Kidney (tissue), 14 donors: ENCODE results near the gene RHEB. TPM values are rescaled to one million over a fixed set of nuclear protein-coding genes. Genes with fewer than 3 reads are reported as not detected.
A peak's percentile ranks its signal among the peaks of the same experiment; 100 is the strongest.

Experiments used
- DNase-seq, 5 donors: peaks; one replicate each; pipeline ENCODE4 v3.0.0-alpha.2; 2013 to 2020
- FAIRE-seq: peaks from 2 replicates; lab custom pipeline; 2012; peaks lifted over from hg19 to GRCh38; lab: Jason Lieb, UNC
- H3K27ac ChIP-seq, 2 donors: one replicate each; pipeline ENCODE4 v1.7.0; 2013; ENCODE audit warnings: low read depth in 2 of 2, low read length in 2 of 2, inconsistent platforms in 1 of 2
- H3K27me3 ChIP-seq: one replicate; pipeline ENCODE4 v1.7.1; 2013; ENCODE audit warnings: low read length, inconsistent platforms; ENCODE audit not compliant: control insufficient read depth, insufficient read depth
- H3K36me3 ChIP-seq, 3 donors: one replicate each; pipeline versions ENCODE4 v1.7.0 to v1.7.1; 2013; ENCODE audit warnings: low read length in 3 of 3, control low read depth in 1 of 3, inconsistent platforms in 1 of 3; ENCODE audit not compliant: insufficient read depth in 3 of 3, control insufficient read depth in 2 of 3
- H3K4me1 ChIP-seq, 3 donors: one replicate each; pipeline versions ENCODE4 v1.7.0 to v1.7.1; 2013; ENCODE audit warnings: low read length in 3 of 3, inconsistent platforms in 1 of 3, low read depth in 1 of 3; ENCODE audit not compliant: control insufficient read depth in 2 of 3, insufficient read depth in 2 of 3
- H3K4me3 ChIP-seq, 3 donors: one replicate each; pipeline versions ENCODE4 v1.7.0 to v1.8.1; 2013; ENCODE audit warnings: low read length in 3 of 3, control low read depth in 1 of 3, inconsistent platforms in 1 of 3
- H3K9ac ChIP-seq, 3 donors: one replicate each; pipeline versions ENCODE4 v1.7.0 to v1.7.1; 2013; ENCODE audit warnings: low read length in 3 of 3, control low read depth in 1 of 3, inconsistent platforms in 1 of 3
- H3K9me3 ChIP-seq, 3 donors: one replicate each; pipeline versions ENCODE4 v1.7.0 to v1.7.1; 2013; ENCODE audit warnings: low read length in 3 of 3, control low read depth in 1 of 3, inconsistent platforms in 1 of 3; ENCODE audit not compliant: control insufficient read depth in 2 of 3, insufficient read depth in 1 of 3
- CTCF ChIP-seq: IDR thresholded peaks from 3 replicates; pipeline ENCODE4 v1.5.1; 2012; ENCODE audit warnings: mild to moderate bottlenecking, moderate library complexity, borderline replicate concordance; ENCODE audit not compliant: insufficient read depth; ENCODE audit errors: extremely low read depth
- intact Hi-C: fragments of 100-400 bp; cut with DNase I; formaldehyde crosslinking; loops from one replicate; pipeline ENCODE4 v1.11.1; 2022
- polyA plus RNA-seq: library from polyadenylated mRNA; stranded (reverse); fragments of 350-450 nt; fragmentation: Illumina TruSeq; extraction: RNeasy Lipid Tissue Mini Kit (QIAGEN cat#74804); gene quantifications from one replicate; pipeline ENCODE4 v1.2.3, GENCODE V29; 2014; ENCODE audit warnings: low read depth, low replicate concordance; ENCODE audit not compliant: insufficient read depth
- total RNA-seq: library from RNA; stranded (reverse); fragmentation: NEBNext Ultra II Directional; extraction: Animal tissue kit (Norgen Biotek cat#: 25700); gene quantifications from one replicate; pipeline ENCODE4 v1.2.1, GENCODE V29; 2021
- donor health status: control.
- donor health status: control.
- donor health status: control.
- donor health status: control.
- donor health status: control.
- donor health status: DM: yes; HTN: yes; CAD: no.
- donor health status: Normal renal cell carcinoma (clear cell type).

RHEB gene
- total and polyA plus RNA-seq, 2 donors from 2014 or later: 92.7 to 123 TPM

- H3K27me3 ChIP-seq: no peaks in the 10 kb centered on the region
- FAIRE-seq (no peak), DNase-seq (no peak)
Measured at GRCh38 chr7:151429237-151429559, 90.5 kb downstream of the RHEB start.

GRCh38 chr7:151428378-151429236 lies 91.1 kb downstream of the RHEB start:
- FAIRE-seq (no peak), DNase-seq (peak; percentile 88 to 97 (median 91))
- no peak overlapping the region for H3K4me3 ChIP-seq
- H3K9ac ChIP-seq: no peak overlapping the region
- peaks cover 0 to 8% (median 8%) of the 10 kb centered on the region in 3 donors for H3K4me1 ChIP-seq
- H3K9me3 ChIP-seq: no peaks in the 10 kb centered on the region
- intact Hi-C loops: no loop called here
- no peaks in the 10 kb centered on the region for H3K36me3 ChIP-seq
- no peak for TF ChIP-seq CTCF
- no peaks in the 10 kb centered on the region for H3K27me3 ChIP-seq
- peak overlapping the region; percentile 9 to 75 for H3K27ac ChIP-seq

More at GRCh38 chr7:151429237-151429559, 90.5 kb downstream of the RHEB start:
- peak overlapping the region; percentile 9 to 75 for H3K27ac ChIP-seq
- no peak overlapping the region for H3K4me3 ChIP-seq
- H3K36me3 ChIP-seq: no peaks in the 10 kb centered on the region
- H3K4me1 ChIP-seq: peaks cover 0 to 8% (median 8%) of the 10 kb centered on the region in 3 donors
- no peak overlapping the region for H3K9ac ChIP-seq
- H3K9me3 ChIP-seq: no peaks in the 10 kb centered on the region
- no peak for TF ChIP-seq CTCF
- intact Hi-C loops: no loop called here

DNA sequence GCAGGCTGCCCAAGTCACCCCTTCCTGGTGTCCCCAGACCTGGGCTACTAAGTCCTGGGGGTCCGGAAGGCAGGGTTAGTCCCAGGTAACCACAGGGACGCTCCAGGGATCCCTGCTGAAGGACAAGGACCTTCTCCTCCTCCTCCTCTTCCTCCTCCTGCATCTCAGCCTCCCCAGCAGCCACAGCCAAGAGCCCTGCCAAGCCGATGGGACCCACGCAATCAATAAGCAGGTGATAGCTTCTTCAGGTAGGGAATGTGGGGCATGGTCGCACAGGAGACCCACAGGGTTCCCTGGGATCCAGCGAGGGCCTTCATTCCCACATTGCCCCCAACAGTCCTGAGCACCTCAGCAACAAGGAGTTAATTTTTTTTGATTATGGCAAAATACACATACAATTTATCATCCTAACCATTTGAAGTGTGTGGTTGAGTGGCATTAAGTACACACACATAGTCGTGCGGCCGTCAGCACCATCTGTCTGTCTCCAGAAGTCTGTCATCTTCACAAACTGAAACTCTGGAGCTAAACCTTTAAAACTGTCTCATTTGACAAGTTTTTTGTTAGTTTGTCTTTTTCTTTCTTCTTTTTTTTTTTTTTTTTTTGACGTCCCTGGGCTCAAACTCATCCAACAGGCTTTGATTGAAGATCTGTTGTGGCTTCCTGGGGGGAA lies 91.9 kb downstream of the RHEB start:
- peak overlapping the region in 1 of 2 donors; percentile 75 for H3K27ac ChIP-seq
- H3K4me1 ChIP-seq: peaks cover 0 to 8% (median 8%) of the 10 kb centered on the region in 3 donors
- TF ChIP-seq CTCF: no peak
- no peaks in the 10 kb centered on the region for H3K36me3 ChIP-seq
- no peak for FAIRE-seq
- DNase-seq: peak in 2 of 5 donors; percentile 46 to 61
- H3K9ac ChIP-seq: no peak overlapping the region
- no peaks in the 10 kb centered on the region for H3K27me3 ChIP-seq
- intact Hi-C loops: no loop called here
- no peak overlapping the region for H3K4me3 ChIP-seq
- H3K9me3 ChIP-seq: no peaks in the 10 kb centered on the region
